Measurements from ENCODE around the gene SINHCAF.

- TF ChIP-seq EZH2phosphoT487 (IDR thresholded peaks at IDR 0.05; ENCODE audit: low read depth, severe bottlenecking, unreplicated experiment) = no peak
- TF ChIP-seq EZH2 (IDR thresholded peaks at IDR 0.05; ENCODE audit: borderline replicate concordance) = no peak
- no peak for TF ChIP-seq CTCF (IDR thresholded peaks at IDR 0.05; ENCODE audit: poor library complexity)
These were observed 8.2 kb downstream of the SINHCAF start for GRCh38 chr12:31317471-31318395.
